NCI-H82 treated with DMSO at 0.1 percent for 48 hours (cell line): ENCODE data around the gene AKAP12.

Experiments used
- DNase-seq: peaks from one replicate; lab custom pipeline; 2025; ENCODE audit not compliant: unreplicated experiment; lab: John Stamatoyannopoulos, UW

AKAP12 gene

GRCh38 chr6:151402228-151402627 is 162.5 kb downstream of the AKAP12 start:
- DNase-seq, result no peak

- no peak for DNase-seq
Observed at GRCh38 chr6:151403919-151404308, 164.1 kb downstream of the AKAP12 start.
